Psoas muscle (tissue), 8 donors: ENCODE data around the gene FBLIM1. TPM values are rescaled to one million over a fixed set of nuclear protein-coding genes. Genes with fewer than 3 reads are reported as not detected.

ENCODE experiments used
- ATAC-seq, 4 donors: fragments of 200-7000 bp; cut with Tn5 transposase; one replicate each; pipeline ENCODE4 v1.9.1; 2020; ENCODE audit warnings: moderate library complexity in 3 of 4, mild to moderate bottlenecking in 2 of 4
- DNase-seq, 2 donors: peaks; one replicate each; pipeline ENCODE4 v3.0.0-alpha.2; 2020
- H3K27ac ChIP-seq: fragments of 200-600 bp; one replicate; pipeline ENCODE4 v1.8.0; 2022
- H3K27me3 ChIP-seq, 3 donors: fragments of 200-600 bp in 1 of 3; one replicate each; pipeline versions ENCODE4 v1.6.1 to v1.8.0; 2013 to 2022; ENCODE audit warnings: low read length in 2 of 3, mild to moderate bottlenecking in 2 of 3, moderate library complexity in 1 of 3; ENCODE audit not compliant: insufficient read depth in 3 of 3
- H3K36me3 ChIP-seq, 2 donors: fragments of 200-600 bp in 1 of 2; one replicate each; pipeline versions ENCODE4 v1.6.1 to v1.8.0; 2013 to 2022; ENCODE audit warnings: low read depth in 1 of 2, mild to moderate bottlenecking in 1 of 2, moderate library complexity in 1 of 2; ENCODE audit not compliant: insufficient read depth in 1 of 2
- H3K4me1 ChIP-seq: fragments of 200-600 bp; one replicate; pipeline ENCODE4 v1.8.0; 2022
- H3K4me3 ChIP-seq: fragments of 200-600 bp; one replicate; pipeline ENCODE4 v1.8.0; 2022; ENCODE audit warnings: mild to moderate bottlenecking
- H3K9me3 ChIP-seq: fragments of 200-600 bp; one replicate; pipeline ENCODE4 v1.8.0; 2022
- CTCF ChIP-seq: fragments of 200-600 bp; IDR thresholded peaks from one replicate; pipeline ENCODE4 v1.8.0; 2022; ENCODE audit warnings: antibody characterized with exemption
- WGBS, 3 donors: extraction: QIAGEN DNeasy Blood & Tissue Kit; methylation state at CpG; one replicate each; pipeline versions ENCODE4 v1.1.6 to v1.1.7; 2013; 5-methylcytosine and 5-hydroxymethylcytosine counted together
- intact Hi-C, 2 donors: fragments of 100-400 bp; cut with DNase I; formaldehyde crosslinking; loops; one replicate each; pipeline versions ENCODE4 v1.11.0 to v1.14.2; 2022
- polyA plus RNA-seq, 3 donors: library from polyadenylated mRNA; stranded (reverse); fragments of 200-250 nt; gene quantifications; one replicate each; pipeline ENCODE4 v1.2.3, GENCODE V29; 2013
- total RNA-seq, 4 donors: library from RNA; stranded (reverse); fragmentation: NEBNext Ultra II Directional in 2 of 4; extraction: Animal tissue kit (Norgen Biotek cat#: 25700) in 2 of 4; gene quantifications; one replicate each; pipeline versions ENCODE4 v1.2.1 to v1.2.4, GENCODE V29; 2021 to 2023
- donor health status: healthy with polysubstance abuse.
- donor health status: DM: no; HTN: no; CAD: no; lungs with moderate emphysema.
- donor health status: Bipolar disorder and iron deficiency.
- donor health status: healthy.
- donor health status: DM: yes; HTN: yes; CAD: no.
- donor health status: DM: no; HTN: no; CAD: no.
- donor health status: DM: no; HTN: no; CAD: no.
- donor health status: DM: yes; HTN: yes; CAD: no.

FBLIM1 gene
- total and polyA plus RNA-seq, 7 donors: 2.5 to 11.3 (median 2.9) TPM

- DNase-seq: no peak
- no peaks in the 10 kb centered on the region for H3K36me3 ChIP-seq
- no peaks in the 10 kb centered on the region for H3K9me3 ChIP-seq
- no peak overlapping the region for H3K27ac ChIP-seq
- ATAC-seq: peak in 1 of 4 donors; percentile 31
- H3K4me1 ChIP-seq: no peaks in the 10 kb centered on the region
- intact Hi-C loops: no loop called here
- no peak overlapping the region for H3K4me3 ChIP-seq
- no peak for TF ChIP-seq CTCF
- WGBS, 3 donors: 53 to 76% (median 56%) methylated on average over 18 to 20 of the region's 20 CpGs
- H3K27me3 ChIP-seq: peaks cover 0 to 11% (median 6%) of the 10 kb centered on the region in 3 donors
These were observed 7.0 kb downstream of the FBLIM1 start for GRCh38 chr1:15765495-15766194.

- Histone ChIP-seq H3K4me1 (no peaks in the 10 kb centered on the region), H3K9me3 (no peaks in the 10 kb centered on the region), H3K27me3 (no peaks in the 10 kb centered on the region), H3K36me3 (no peaks in the 10 kb centered on the region), H3K4me3 (no peak overlapping the region), H3K27ac (no peak overlapping the region)
- 86 to 96% (median 94%) methylated on average over 5 of the region's 5 CpGs for WGBS, 3 donors
- intact Hi-C loops: no loop called here
- no peak for TF ChIP-seq CTCF
- DNase-seq (no peak), ATAC-seq (no peak)
These were observed 9.3 kb downstream of the FBLIM1 start for GRCh38 chr1:15767941-15768340.

GRCh38 chr1:15768388-15768787 is 9.8 kb downstream of the FBLIM1 start:
- H3K36me3 ChIP-seq: no peaks in the 10 kb centered on the region
- no peak for ATAC-seq
- no peaks in the 10 kb centered on the region for H3K4me1 ChIP-seq
- H3K9me3 ChIP-seq: no peaks in the 10 kb centered on the region
- H3K27ac ChIP-seq: no peak overlapping the region
- H3K4me3 ChIP-seq: no peak overlapping the region
- no peaks in the 10 kb centered on the region for H3K27me3 ChIP-seq
- no peak for TF ChIP-seq CTCF
- intact Hi-C loops: no loop called here
- DNase-seq: no peak
- 95 to 96% (median 96%) methylated on average over 7 of the region's 7 CpGs for WGBS, 3 donors

- no peak overlapping the region for H3K4me3 ChIP-seq
- no peaks in the 10 kb centered on the region for H3K4me1 ChIP-seq
- intact Hi-C loops: no loop called here
- no peak overlapping the region for H3K27ac ChIP-seq
- no peaks in the 10 kb centered on the region for H3K36me3 ChIP-seq
- WGBS, 3 donors: 84 to 93% (median 90%) methylated on average over 14 of the region's 14 CpGs
- ATAC-seq: no peak
- no peaks in the 10 kb centered on the region for H3K27me3 ChIP-seq
- H3K9me3 ChIP-seq: no peaks in the 10 kb centered on the region
- no peak for TF ChIP-seq CTCF
- no peak for DNase-seq
These were observed 11.8 kb downstream of the FBLIM1 start for GRCh38 chr1:15770313-15770962.
